Measurements from ENCODE around the gene NKX1-1. TPM values are rescaled to one million over a fixed set of nuclear protein-coding genes. Genes with fewer than 3 reads are reported as not detected.

The NKX1-1 gene
- total and polyA plus RNA-seq, 2 of the 8 experiments (the other 6 are each of a cell fraction or from before 2014, with no cell fraction given) = not detected

DNA sequence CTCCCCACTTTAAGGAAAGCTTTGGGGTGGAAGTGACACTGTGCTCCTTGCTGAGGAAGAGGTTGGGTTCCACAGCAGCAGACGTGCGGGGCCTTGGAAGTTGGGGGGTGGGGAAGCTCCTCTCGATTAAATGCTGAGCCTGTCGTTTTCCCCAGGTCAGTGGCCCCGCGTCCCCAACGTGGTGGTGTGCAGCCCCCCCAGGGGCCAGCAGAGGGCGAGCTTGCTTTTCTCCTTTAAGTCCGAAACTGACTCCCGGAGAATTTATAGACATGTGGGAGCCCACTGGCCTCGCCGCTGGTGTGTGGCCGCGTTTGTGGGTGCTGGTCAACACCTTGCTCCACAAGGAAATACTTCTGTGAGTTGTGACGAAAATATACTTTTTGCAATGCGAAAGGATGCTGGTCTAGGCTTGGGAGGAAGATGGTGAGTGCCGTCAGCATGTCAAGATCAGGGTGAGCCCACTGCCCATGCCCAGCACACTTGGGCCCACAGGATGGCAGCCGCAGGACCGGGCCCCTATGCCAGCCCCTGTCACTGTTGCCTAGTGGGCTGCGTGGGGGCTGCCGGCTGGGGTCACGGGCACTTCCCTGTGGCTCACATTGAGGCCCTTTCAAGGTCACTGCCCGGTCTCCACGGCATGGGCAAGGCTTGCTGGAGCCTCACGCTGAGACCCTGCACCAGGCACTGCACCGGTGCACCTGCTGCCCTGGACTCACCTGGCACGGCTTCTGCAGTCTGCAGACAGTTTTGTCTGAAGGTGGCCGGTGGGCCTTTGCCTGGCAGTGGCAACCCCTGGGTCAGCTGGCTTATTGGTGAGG is 49.9 kb downstream of the NKX1-1 start:
- no peak overlapping the region for H3K56ac ChIP-seq (replicated peaks; ENCODE audit: insufficient read length, low read depth, low read length)
- no peaks in the 10 kb centered on the region for H3K79me2 ChIP-seq (ENCODE audit: control insufficient read depth in 1 of 2, insufficient read depth in 2 of 2, low read length in 2 of 2)
- H2AK5ac ChIP-seq (ENCODE audit: low read depth, low read length) = no peak overlapping the region
- H2BK20ac ChIP-seq (ENCODE audit: low read length) = no peak overlapping the region
- peaks cover 0 to 29% (median 1%) of the 10 kb centered on the region in 4 experiments; a peak in 4 of 8 replicates for H3K36me3 ChIP-seq (ENCODE audit: control insufficient read depth in 2 of 4, insufficient read depth in 4 of 4, low read length in 3 of 4)
- no peak overlapping the region; the same call in 1 of the 2 replicates for H3K18ac ChIP-seq (ENCODE audit: extremely low read depth, low read length)
- H3K4me3 ChIP-seq (ENCODE audit: extremely low read depth in 1 of 4, insufficient read depth in 2 of 4, low read depth in 3 of 4, low read length in 4 of 4) = no peak overlapping the region
- H3K23me2 ChIP-seq (ENCODE audit: low read depth, low read length) = no peaks in the 10 kb centered on the region
- no peaks in the 10 kb centered on the region; a peak in 1 of 7 replicates for H3K4me1 ChIP-seq (replicated peaks in 1 of 4; ENCODE audit: control insufficient read depth in 3 of 4, insufficient read depth in 4 of 4, low read length in 3 of 4)
- H3K23ac ChIP-seq (ENCODE audit: insufficient read length) = no peak overlapping the region
- ChIA-PET CTCF (ENCODE audit: partially characterized antibody) (interaction anchor here (0.6 to 6.1 kb wide), 49 partner anchors 9 to 374 kb away, joined by 3 to 58 read pairs (median 3); partner anchors contain the start of gene UVSSA), POLR2A (ENCODE audit: partially characterized antibody) (interaction anchor here (0.7 to 1.0 kb wide), 5 partner anchors 8 to 485 kb away, joined by 3 to 6 read pairs (median 3); partner anchors contain the start of gene UVSSA)
- no peak overlapping the region for H3K4ac ChIP-seq (replicated peaks; ENCODE audit: insufficient read length, low read depth, low read length)
- H3K4me2 ChIP-seq (ENCODE audit: insufficient read depth in 1 of 2, low read depth in 2 of 2, low read length in 2 of 2) = no peak overlapping the region
- DNase-seq (ENCODE audit: low read depth in 1 of 2, low spot score in 2 of 2) (peak; percentile 36 to 93), FAIRE-seq (no peak)
- H3K79me1 ChIP-seq (ENCODE audit: low read depth, low read length) = no peaks in the 10 kb centered on the region; the same call in 1 of the 2 replicates
- H2BK120ac ChIP-seq (replicated peaks; ENCODE audit: low read depth, low read length) = no peak overlapping the region
- H2BK5ac ChIP-seq (ENCODE audit: low read depth, low read length) = no peak overlapping the region
- no peak overlapping the region for H2BK15ac ChIP-seq (ENCODE audit: low read length)
- 81% methylated on average over 27 of the region's 28 CpGs; no CpG with 5 or more reads in 1 of the 2 experiments for WGBS, 2 experiments (ENCODE audit: extremely low coverage in 1 of 2, insufficient coverage in 1 of 2, insufficient read length in 1 of 2, insufficient replicate concordance in 2 of 2, low coverage in 1 of 2, low lambda C conversion rate in 2 of 2, missing lambda C conversion rate in 1 of 2)
- H2AFZ ChIP-seq (ENCODE audit: low read length) = no peak overlapping the region
- H4K20me1 ChIP-seq (replicated peaks in 1 of 2; ENCODE audit: control insufficient read depth in 1 of 2, insufficient read depth in 2 of 2, low read length in 2 of 2) = peaks cover 3 to 20% of the 10 kb centered on the region in 2 experiments
- no peaks in the 10 kb centered on the region for H3K27me3 ChIP-seq (replicated peaks in 1 of 4; ENCODE audit: control insufficient read depth in 3 of 4, extremely low read depth in 1 of 4, insufficient read depth in 3 of 4, low read length in 3 of 4)
- peak overlapping the region; percentile 45; the same call in 1 of the 2 replicates for H4K8ac ChIP-seq (ENCODE audit: extremely low read depth, insufficient read depth, low read length)
- H3K9ac ChIP-seq (replicated peaks in 1 of 4; ENCODE audit: extremely low read depth in 1 of 4, low read depth in 3 of 4, low read length in 3 of 4) = no peak overlapping the region
- H4K91ac ChIP-seq (replicated peaks; ENCODE audit: insufficient read length, low read length) = no peak overlapping the region
- no peaks in the 10 kb centered on the region for H3K9me3 ChIP-seq (ENCODE audit: insufficient read depth in 2 of 2, low read depth in 1 of 2, low read length in 1 of 2)
- no peak overlapping the region for H4K5ac ChIP-seq (ENCODE audit: insufficient read length, low read depth, low read length)
- H2BK12ac ChIP-seq (ENCODE audit: low read depth, low read length) = no peak overlapping the region
- no peak overlapping the region for H3K14ac ChIP-seq (ENCODE audit: insufficient read length)
- H3K27ac ChIP-seq (ENCODE audit: low read depth, low read length) = no peak overlapping the region
- no peak for TF ChIP-seq SIN3A (conservative IDR thresholded peaks at IDR 0.05 in 1 of 2, IDR thresholded peaks at IDR 0.05 in 1 of 2; ENCODE audit: low read depth in 1 of 2, low read length in 2 of 2)
- TF ChIP-seq, protein P1, sequence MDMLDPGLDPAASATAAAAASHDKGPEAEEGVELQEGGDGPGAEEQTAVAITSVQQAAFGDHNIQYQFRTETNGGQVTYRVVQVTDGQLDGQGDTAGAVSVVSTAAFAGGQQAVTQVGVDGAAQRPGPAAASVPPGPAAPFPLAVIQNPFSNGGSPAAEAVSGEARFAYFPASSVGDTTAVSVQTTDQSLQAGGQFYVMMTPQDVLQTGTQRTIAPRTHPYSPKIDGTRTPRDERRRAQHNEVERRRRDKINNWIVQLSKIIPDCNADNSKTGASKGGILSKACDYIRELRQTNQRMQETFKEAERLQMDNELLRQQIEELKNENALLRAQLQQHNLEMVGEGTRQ (IDR thresholded peaks at IDR 0.05; ENCODE audit: low read length) = no peak
- TF ChIP-seq JUND (IDR thresholded peaks at IDR 0.05; ENCODE audit: low read length) = no peak
- TF ChIP-seq, protein P2, sequence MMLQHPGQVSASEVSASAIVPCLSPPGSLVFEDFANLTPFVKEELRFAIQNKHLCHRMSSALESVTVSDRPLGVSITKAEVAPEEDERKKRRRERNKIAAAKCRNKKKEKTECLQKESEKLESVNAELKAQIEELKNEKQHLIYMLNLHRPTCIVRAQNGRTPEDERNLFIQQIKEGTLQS (IDR thresholded peaks at IDR 0.05; ENCODE audit: insufficient read depth, low read depth, low read length) = 0 out of 2 replicates have a peak, but pooled peaks have one; percentile 14
- no peak for TF ChIP-seq MAFK (IDR thresholded peaks at IDR 0.05; ENCODE audit: low read depth, low read length)
- TF ChIP-seq KDM4A (IDR thresholded peaks at IDR 0.05; ENCODE audit: low read depth, low read length, severe bottlenecking) = no peak
- no peak for TF ChIP-seq SP1 (IDR thresholded peaks at IDR 0.05; ENCODE audit: low read depth, low read length)
- no peak for TF ChIP-seq BACH1 (IDR thresholded peaks at IDR 0.05; ENCODE audit: low read length)
- TF ChIP-seq POU5F1 (IDR thresholded peaks at IDR 0.05; ENCODE audit: low read depth, low read length) = no peak

Data from H1 (cell line).